HG03064 (cell line): ENCODE measurements around the gene RAB3C.

Source experiments
- ATAC-seq: cut with Tn5 transposase; IDR thresholded peaks from one replicate; pipeline ENCODE4 v1.9.1; 2021; ENCODE audit warnings: low read depth; ENCODE audit not compliant: unreplicated experiment

RAB3C gene

GRCh38 chr5:58902305-58902704 lies 319.4 kb downstream of the RAB3C start:
- ATAC-seq, result no peak

GRCh38 chr5:58902765-58903164 lies 319.9 kb downstream of the RAB3C start:
- ATAC-seq, result no peak

- ATAC-seq, result no peak
Measured at GRCh38 chr5:58904737-58905136, 321.9 kb downstream of the RAB3C start.

- no peak for ATAC-seq
Measured at GRCh38 chr5:58905944-58906343, 323.1 kb downstream of the RAB3C start.
